C4-2B (cell line): ENCODE results near the gene GTPBP6.
"Not testable (repeated sequence)": the region's sequence is repeated elsewhere in the genome, so short reads cannot be mapped to it uniquely, and the experiment has no call there.

ENCODE experiments used
- H3K27ac ChIP-seq: fragments of 450-650 bp; 2 replicates; pipeline ENCODE4 v1.5.1; 2017
- ZFX ChIP-seq: fragments of 450-650 bp; IDR thresholded peaks from 2 replicates; pipeline ENCODE4 v1.6.1; 2017
- TF ChIP-seq, protein P1 (sequence below): fragments of 450-650 bp; conservative IDR thresholded peaks from 2 replicates; pipeline ENCODE4 v1.5.1; 2017; ENCODE audit warnings: mild to moderate bottlenecking

The GTPBP6 gene

DNA sequence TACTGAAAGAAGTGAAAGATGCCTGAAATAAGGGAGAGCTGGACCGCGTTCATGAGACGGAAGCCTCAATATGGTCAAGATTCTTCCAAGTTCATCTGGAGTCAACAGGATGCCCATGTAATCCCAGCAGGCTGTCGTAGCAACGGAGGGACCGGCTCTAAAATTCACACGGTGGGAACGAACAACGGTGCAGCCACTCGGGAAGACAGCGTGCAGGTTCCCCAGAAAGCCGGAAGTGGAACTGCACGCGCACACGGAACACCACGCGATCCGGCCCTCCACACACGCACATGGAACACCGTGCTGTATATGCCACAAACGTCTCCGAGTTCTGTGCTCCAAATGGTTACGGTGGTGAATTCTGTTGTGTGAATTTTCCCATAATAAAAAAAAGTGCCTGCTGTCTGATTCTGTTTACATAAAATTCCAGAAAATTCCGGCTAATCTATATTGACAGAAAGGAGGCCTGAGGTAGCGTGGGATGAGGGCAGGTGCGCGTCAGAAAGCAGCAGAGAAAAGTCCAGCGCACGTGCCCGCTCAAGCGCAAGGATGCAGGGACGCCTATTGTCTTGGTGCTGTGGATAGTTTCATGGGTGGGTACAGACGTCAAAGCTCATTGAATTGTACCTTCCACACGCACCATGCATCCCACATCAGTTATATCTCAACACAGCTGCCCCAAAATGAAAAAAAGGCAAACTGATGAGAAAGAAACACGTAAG is 36.9 kb upstream of the GTPBP6 start:
- TF ChIP-seq, protein P1, sequence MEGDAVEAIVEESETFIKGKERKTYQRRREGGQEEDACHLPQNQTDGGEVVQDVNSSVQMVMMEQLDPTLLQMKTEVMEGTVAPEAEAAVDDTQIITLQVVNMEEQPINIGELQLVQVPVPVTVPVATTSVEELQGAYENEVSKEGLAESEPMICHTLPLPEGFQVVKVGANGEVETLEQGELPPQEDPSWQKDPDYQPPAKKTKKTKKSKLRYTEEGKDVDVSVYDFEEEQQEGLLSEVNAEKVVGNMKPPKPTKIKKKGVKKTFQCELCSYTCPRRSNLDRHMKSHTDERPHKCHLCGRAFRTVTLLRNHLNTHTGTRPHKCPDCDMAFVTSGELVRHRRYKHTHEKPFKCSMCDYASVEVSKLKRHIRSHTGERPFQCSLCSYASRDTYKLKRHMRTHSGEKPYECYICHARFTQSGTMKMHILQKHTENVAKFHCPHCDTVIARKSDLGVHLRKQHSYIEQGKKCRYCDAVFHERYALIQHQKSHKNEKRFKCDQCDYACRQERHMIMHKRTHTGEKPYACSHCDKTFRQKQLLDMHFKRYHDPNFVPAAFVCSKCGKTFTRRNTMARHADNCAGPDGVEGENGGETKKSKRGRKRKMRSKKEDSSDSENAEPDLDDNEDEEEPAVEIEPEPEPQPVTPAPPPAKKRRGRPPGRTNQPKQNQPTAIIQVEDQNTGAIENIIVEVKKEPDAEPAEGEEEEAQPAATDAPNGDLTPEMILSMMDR, result no peak
- no peak for TF ChIP-seq ZFX
- H3K27ac ChIP-seq, result no peak overlapping the region

DNA sequence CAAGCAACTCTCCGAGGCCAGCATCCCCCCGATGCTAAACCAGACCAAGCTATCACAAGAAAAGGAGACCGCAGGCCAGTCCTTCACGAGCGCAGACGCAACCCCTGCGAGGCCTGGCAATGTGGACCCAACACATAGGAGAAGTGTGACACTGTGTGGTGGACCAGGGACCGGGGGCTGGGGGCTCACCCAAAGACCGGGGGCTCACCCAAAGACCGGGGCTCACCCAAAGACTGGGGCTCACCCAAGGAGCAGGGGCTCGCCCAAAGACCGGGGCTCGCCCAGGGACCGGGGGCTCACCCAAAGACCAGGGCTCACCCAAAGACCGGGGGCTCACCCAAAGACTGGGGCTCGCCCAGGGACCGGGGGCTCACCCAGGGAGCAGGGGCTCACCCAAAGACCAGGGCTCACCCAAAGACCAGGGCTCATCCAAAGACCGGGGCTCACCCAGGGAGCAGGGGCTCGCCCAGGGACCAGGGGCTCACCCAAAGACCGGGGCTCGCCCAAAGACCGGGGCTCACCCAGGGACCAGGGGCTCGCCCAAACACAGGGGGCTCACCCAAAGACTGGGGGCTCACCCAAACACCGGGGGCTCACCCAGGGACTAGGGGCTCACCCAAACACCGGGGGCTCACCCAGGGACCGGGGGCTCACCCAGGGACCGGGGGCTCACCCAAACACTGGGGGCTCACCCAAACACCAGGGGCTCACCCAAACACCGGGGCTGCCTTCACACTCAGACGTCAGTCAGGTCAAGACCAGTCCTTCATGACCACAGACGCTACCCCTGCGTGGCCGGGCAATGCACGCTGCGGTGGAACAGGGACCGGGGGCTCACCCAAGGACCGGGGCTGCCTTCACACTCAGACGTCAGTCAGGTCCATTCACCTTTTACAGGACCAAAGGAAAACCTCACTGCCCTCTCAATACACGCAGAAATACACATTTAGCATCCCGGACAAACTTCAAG is 35.3 kb upstream of the GTPBP6 start:
- no peak overlapping the region for H3K27ac ChIP-seq
- TF ChIP-seq, protein P1, result no peak
- no peak for TF ChIP-seq ZFX

DNA sequence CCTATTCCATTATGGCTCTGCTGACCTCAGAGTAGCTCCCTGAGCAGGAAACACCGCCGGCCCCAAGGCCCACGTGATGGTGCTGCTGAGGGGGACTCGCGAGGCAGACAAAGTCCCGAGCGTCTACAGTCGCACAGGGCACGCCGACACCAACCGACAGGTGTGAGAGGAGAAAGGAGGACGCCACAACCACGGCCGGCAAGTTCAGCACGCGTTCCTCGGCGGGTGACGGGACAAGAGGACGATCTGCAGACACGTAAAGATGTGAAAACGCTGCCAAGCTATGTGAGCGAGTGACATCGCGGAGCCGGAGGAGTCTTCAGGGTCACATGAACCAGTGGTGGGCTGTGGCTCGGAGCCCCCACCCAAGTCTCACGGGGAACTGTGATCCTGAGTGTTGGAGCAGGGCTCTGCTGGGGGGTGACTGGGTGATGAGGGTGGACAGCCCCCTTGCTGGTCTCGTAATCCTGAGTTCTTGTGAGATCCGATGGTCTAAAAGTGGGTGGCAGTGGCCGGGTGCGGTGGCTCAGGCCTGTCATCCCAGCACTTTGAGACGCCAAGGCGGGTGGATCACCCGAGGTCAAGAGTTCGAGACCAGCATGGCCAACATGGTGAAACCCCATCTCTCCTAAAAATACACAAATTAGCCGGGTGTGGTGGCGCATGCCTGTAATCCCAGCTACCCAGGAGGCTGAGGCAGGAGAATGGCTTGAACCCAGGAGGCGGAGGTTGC is 34.2 kb upstream of the GTPBP6 start:
- TF ChIP-seq, protein P1, result no peak
- TF ChIP-seq ZFX, result no peak
- no peak overlapping the region for H3K27ac ChIP-seq

DNA sequence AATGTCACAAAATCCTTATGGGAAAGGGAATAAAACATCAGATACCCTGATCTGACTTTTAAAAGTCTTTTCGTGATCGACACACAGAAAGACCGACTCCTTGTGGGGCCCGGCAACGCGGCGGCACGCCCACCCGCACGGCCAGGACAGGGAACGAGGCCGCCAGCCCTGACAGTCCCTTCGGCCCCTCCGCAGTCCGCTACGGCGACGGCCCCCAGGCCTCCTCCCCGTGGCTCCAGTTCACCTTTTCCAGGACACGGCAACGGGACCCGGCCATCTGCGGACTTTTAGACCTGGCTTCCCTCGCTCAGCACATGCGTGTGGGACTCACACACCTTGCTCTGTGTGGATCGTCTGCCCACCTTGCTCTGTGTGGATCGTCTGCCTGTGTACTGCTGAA is 33.6 kb upstream of the GTPBP6 start:
- TF ChIP-seq, protein P1, result no peak
- TF ChIP-seq ZFX, result no peak
- H3K27ac ChIP-seq, result no peak overlapping the region

DNA sequence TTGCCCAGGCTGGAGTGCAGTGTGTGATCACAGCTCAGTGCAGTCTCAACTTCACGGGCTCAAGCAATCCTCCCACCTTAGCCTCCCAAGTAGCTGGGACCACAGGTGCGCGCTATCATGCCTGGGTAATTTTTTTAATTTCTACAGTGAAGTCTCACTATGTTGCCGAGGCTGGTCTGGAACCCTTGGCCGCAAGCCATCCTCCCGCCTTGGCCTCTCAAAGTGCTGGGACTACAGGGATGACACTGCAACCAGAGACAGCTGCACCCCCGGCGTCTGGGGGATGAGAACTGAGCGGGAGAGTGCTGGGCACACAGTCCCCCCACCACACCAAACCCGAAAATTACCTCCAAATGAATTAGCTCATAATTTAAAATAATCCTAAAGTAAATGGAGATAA is 33.1 kb upstream of the GTPBP6 start:
- no peak for TF ChIP-seq ZFX
- TF ChIP-seq, protein P1, result no peak
- no peak overlapping the region for H3K27ac ChIP-seq

DNA sequence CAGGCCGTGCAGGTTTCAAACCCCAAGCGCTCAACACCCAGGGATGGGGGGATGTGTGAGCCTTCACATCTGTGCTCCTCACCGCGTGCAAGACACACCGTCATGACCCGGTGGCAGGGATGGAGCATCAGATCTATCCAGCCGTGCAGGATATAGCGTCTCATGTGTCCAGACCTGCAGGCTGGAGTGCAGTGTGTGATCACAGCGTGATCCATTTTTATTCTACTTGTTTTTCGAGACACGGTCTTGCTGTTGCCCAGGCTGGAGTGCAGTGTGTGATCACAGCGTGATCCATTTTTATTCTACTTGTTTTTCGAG is 32.7 kb upstream of the GTPBP6 start:
- not testable (repeated sequence) for H3K27ac ChIP-seq

DNA sequence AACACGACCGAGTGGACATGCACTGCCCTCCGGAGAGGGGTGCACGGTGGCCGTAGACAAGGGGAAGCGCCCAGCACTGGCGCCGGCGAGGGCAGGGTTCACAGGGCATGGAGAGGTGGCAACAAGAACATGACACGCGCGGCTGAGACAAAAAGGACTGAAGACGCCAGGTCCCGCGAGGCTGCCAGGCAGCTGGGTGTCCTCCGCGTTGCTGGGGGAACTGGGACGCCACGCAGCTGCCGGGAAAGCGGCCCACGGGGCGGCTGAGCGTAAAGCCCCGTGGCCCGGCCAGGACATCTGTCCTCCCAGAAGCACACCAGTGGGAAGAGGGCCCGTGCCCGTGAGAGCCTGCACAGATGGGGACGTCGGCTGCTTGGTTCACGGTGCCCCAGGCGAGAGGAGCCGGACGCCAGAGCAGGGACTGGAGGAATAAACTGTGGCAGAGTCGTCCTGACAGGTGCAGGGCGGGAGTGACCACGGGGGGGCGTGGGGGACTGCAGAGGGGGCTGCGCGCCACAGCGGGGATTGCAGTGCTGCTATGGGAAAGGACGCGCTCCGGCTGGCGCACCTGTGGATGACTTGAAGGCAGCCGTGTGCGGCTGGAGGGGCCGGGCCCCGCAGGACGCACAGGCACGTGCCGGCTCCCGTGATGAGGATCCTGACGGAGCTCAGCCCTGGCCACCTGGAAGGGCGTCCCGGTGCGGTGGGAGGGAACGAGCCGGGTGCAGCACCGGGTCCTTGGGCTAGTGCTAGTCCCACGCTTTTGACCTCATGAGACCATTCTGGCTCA is 32.1 kb upstream of the GTPBP6 start:
- H3K27ac ChIP-seq, result no peak overlapping the region
- TF ChIP-seq, protein P1, result no peak
- no peak for TF ChIP-seq ZFX
